ENCODE measurements around the gene C1QBP. TPM values are rescaled to one million over a fixed set of nuclear protein-coding genes. Genes with fewer than 3 reads are reported as not detected.
"Not testable (repeated sequence)": the region's sequence is repeated elsewhere in the genome, so short reads cannot be mapped to it uniquely, and the experiment has no call there.

Gene C1QBP
- total RNA-seq, 1 experiment from 2014 or later = 128 TPM

DNA sequence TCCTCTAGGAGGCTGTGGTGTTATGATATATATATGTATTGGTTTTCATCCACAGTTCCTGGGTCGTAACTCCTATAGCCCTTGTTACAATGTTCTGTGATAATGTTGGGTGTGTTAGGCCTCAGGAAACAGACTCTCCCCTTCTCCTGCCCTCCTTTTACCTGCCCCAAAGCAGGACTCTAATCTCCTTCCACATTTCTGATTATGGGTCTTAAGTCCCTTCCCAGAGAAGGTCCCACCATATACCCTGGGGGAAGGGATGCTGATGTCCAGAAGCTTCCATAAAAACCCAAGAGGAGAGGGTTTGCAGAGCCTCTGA lies 450 bp upstream of the C1QBP start:
- intact Hi-C loops (cut with micrococcal nuclease; ENCODE audit: unreplicated experiment) = no loop called here
- H3K27ac Mint-ChIP-seq (ENCODE audit: unreplicated experiment) = peak overlapping the region; percentile 66
- no peak for DNase-seq
- no peaks in the 10 kb centered on the region for H3K9me3 Mint-ChIP-seq (ENCODE audit: low read depth, unreplicated experiment)
- peak overlapping the region; percentile 72 for H3K4me3 Mint-ChIP-seq (ENCODE audit: low read depth, unreplicated experiment)
- CTCF ChIA-PET = interaction anchor here (1.0 to 1.7 kb wide), 4 partner anchors 17 to 47 kb away, joined by 4 to 10 read pairs (median 4); partner anchors contain the start of genes DERL2, MIS12 and NUP88
- peaks cover 43% of the 10 kb centered on the region for H3K36me3 Mint-ChIP-seq (ENCODE audit: insufficient read depth, unreplicated experiment)
- no TSS peak for BruUV-seq (replicated peaks)
- no peaks in the 10 kb centered on the region for H3K4me1 Mint-ChIP-seq (ENCODE audit: low read depth, unreplicated experiment)
- no peaks in the 10 kb centered on the region for H3K27me3 Mint-ChIP-seq (ENCODE audit: unreplicated experiment)
- TF ChIP-seq, protein P1, sequence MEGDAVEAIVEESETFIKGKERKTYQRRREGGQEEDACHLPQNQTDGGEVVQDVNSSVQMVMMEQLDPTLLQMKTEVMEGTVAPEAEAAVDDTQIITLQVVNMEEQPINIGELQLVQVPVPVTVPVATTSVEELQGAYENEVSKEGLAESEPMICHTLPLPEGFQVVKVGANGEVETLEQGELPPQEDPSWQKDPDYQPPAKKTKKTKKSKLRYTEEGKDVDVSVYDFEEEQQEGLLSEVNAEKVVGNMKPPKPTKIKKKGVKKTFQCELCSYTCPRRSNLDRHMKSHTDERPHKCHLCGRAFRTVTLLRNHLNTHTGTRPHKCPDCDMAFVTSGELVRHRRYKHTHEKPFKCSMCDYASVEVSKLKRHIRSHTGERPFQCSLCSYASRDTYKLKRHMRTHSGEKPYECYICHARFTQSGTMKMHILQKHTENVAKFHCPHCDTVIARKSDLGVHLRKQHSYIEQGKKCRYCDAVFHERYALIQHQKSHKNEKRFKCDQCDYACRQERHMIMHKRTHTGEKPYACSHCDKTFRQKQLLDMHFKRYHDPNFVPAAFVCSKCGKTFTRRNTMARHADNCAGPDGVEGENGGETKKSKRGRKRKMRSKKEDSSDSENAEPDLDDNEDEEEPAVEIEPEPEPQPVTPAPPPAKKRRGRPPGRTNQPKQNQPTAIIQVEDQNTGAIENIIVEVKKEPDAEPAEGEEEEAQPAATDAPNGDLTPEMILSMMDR (IDR thresholded peaks at IDR 0.05; ENCODE audit: unreplicated experiment) = no peak

DNA sequence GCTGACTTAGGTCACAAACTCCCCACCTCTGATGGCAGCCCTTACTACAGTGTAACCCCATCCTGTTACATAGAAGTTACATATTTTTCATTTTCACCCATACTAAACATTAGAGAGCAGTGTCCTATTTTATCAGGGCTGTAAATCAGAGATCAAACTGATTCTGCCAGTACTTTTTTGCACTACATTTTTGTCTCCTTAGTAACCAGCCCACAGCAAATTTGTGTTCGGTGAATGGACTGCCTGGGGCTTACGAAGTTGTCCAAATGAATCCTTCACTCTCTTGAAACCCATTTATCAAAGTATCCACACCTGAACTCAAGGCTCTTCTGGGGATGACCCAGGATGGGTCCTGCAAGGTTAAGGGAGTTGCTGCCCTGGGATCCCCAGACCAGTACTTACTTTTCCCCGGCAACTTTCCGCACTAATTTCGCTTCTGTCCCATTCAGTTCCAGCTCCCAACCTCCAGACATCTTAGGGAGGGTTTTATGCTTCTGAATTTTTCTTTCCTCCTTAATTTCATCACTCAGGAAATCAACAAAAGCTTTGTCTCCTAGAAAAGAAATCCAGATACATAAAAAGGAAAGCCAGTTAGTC lies 1.1 kb downstream of the C1QBP start:
- Mint-ChIP-seq H3K27me3 (ENCODE audit: unreplicated experiment) (no peaks in the 10 kb centered on the region), H3K4me1 (ENCODE audit: low read depth, unreplicated experiment) (no peaks in the 10 kb centered on the region), H3K4me3 (ENCODE audit: low read depth, unreplicated experiment) (peak overlapping the region; percentile 72), H3K36me3 (ENCODE audit: insufficient read depth, unreplicated experiment) (peaks cover 46% of the 10 kb centered on the region), H3K9me3 (ENCODE audit: low read depth, unreplicated experiment) (no peaks in the 10 kb centered on the region), H3K27ac (ENCODE audit: unreplicated experiment) (no peak overlapping the region)
- TF ChIP-seq, protein P1 (IDR thresholded peaks at IDR 0.05; ENCODE audit: unreplicated experiment) = no peak
- DNase-seq = no peak
- CTCF ChIA-PET = no interaction called here
- no TSS peak for BruUV-seq (replicated peaks)
- intact Hi-C loops (cut with micrococcal nuclease; ENCODE audit: unreplicated experiment) = no loop called here

DNA sequence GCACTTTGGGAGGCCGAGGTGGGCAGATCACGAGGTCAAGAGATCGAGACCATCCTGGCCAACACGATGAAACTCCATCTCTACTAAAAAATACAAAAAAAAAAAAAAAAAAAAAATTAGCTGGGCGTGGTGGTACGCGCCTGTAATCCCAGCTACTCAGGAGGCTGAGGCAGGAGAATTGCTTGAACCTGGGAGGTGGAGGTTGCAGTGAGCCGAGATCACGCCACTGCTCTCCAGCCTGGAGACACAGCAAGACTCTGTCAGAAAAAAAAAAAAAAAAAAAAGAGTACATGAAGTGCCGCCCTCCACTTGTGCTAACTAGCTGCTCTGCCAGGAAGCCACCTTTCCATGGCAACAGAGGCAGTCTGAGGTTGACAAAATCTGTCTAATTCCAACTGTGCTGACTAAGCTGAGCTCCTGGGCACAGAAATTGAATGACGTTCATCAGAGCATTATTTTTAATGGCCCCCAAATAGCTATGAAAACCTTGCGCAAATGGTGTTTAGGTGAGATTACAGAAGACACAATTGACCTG lies 3.1 kb downstream of the C1QBP start:
- H3K9me3 Mint-ChIP-seq (ENCODE audit: low read depth, unreplicated experiment); H3K27ac Mint-ChIP-seq (ENCODE audit: unreplicated experiment); H3K4me1 Mint-ChIP-seq (ENCODE audit: low read depth, unreplicated experiment); DNase-seq; BruUV-seq (replicated peaks); intact Hi-C loops (cut with micrococcal nuclease; ENCODE audit: unreplicated experiment); CTCF ChIA-PET; H3K27me3 Mint-ChIP-seq (ENCODE audit: unreplicated experiment); H3K4me3 Mint-ChIP-seq (ENCODE audit: low read depth, unreplicated experiment): not testable (repeated sequence)
- H3K36me3 Mint-ChIP-seq (ENCODE audit: insufficient read depth, unreplicated experiment) = peaks cover 51% of the 10 kb centered on the region

DNA sequence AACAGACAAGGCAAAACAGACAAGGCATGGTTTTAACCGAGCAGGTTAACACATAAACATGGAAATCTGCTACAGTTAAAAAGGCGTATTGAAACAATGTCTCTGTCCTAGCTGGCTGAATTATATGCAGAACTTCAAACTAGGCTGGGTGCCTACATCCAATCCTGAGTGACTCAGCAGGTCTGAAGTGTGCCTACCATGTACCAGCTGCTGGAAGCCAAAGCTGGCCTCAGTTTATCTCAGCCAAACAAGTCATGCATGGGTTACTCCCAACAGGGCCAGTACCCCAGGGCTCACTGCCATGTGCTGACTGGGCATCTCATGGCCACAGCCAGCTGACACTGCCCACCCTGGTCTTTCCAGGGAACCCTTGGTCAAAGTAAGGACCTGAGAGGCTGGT lies 4.0 kb downstream of the C1QBP start:
- DNase-seq = no peak
- Mint-ChIP-seq H3K27me3 (ENCODE audit: unreplicated experiment) (no peaks in the 10 kb centered on the region), H3K27ac (ENCODE audit: unreplicated experiment) (no peak overlapping the region), H3K36me3 (ENCODE audit: insufficient read depth, unreplicated experiment) (peaks cover 51% of the 10 kb centered on the region), H3K4me3 (ENCODE audit: low read depth, unreplicated experiment) (no peak overlapping the region), H3K9me3 (ENCODE audit: low read depth, unreplicated experiment) (no peaks in the 10 kb centered on the region), H3K4me1 (ENCODE audit: low read depth, unreplicated experiment) (no peaks in the 10 kb centered on the region)
- intact Hi-C loops (cut with micrococcal nuclease; ENCODE audit: unreplicated experiment) = no loop called here
- BruUV-seq (replicated peaks) = no TSS peak
- TF ChIP-seq, protein P1 (IDR thresholded peaks at IDR 0.05; ENCODE audit: unreplicated experiment) = no peak
- CTCF ChIA-PET = no interaction called here

DNA sequence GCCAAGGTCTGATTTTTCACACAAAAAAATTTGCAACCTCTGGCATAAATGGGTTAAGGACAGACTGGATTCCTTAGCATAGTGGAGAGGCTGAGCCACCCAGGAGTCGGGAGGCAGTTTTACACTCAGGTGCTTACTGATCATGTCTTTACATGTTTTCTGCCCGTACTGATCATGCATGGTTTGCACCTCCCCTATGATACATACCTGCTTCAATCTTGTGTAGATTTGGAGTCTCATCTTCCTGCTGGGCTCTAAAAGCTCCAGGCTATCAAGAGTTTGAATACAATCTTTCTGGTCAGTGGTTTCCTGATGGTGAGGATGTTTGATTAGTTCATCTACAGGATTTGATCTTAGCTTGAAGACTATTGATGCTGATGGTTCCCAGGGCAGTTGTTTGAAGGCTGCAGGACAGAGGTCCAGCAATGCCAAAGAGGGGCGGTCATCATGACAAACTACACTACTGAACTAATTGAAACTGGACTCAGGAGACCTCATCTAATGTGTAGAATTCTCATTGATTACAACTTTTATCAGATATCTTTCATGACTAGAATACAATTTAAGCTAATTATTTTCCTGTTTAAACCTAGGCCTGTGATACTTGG lies 6.9 kb downstream of the C1QBP start:
- BruUV-seq (replicated peaks) = no TSS peak
- TF ChIP-seq, protein P1 (IDR thresholded peaks at IDR 0.05; ENCODE audit: unreplicated experiment) = no peak
- H3K27ac Mint-ChIP-seq (ENCODE audit: unreplicated experiment) = no peak overlapping the region

DNA sequence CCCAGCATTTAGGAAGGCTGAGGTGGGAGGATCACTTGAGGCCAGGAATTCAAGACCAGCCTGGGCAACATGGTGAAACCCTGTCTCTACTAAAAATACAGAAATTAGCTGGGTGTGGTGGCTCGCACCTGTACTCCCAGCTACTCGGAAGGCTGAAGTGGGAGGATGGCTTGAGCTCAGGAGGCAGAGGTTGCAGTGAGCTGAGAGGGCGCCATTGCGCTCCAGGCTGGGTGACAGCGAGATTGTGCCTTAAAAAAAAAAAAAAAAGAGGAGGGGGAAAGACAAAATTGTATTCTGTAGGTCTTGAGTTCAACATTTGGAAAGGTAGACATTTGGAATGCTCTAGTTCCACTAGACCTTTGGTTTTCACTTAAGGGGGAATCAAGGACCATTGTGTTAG lies 7.7 kb downstream of the C1QBP start:
- BruUV-seq (replicated peaks); H3K4me3 Mint-ChIP-seq (ENCODE audit: low read depth, unreplicated experiment); H3K27ac Mint-ChIP-seq (ENCODE audit: unreplicated experiment); H3K27me3 Mint-ChIP-seq (ENCODE audit: unreplicated experiment); DNase-seq; H3K4me1 Mint-ChIP-seq (ENCODE audit: low read depth, unreplicated experiment); intact Hi-C loops (cut with micrococcal nuclease; ENCODE audit: unreplicated experiment); H3K9me3 Mint-ChIP-seq (ENCODE audit: low read depth, unreplicated experiment); CTCF ChIA-PET: not testable (repeated sequence)
- H3K36me3 Mint-ChIP-seq (ENCODE audit: insufficient read depth, unreplicated experiment) = peaks cover 30% of the 10 kb centered on the region

More for the DNA sequence above, 6.9 kb downstream of the C1QBP start:
- H3K4me1 Mint-ChIP-seq (ENCODE audit: low read depth, unreplicated experiment) = no peaks in the 10 kb centered on the region
- CTCF ChIA-PET = no interaction called here
- no peaks in the 10 kb centered on the region for H3K27me3 Mint-ChIP-seq (ENCODE audit: unreplicated experiment)
- DNase-seq = no peak
- H3K4me3 Mint-ChIP-seq (ENCODE audit: low read depth, unreplicated experiment) = no peak overlapping the region
- no peaks in the 10 kb centered on the region for H3K9me3 Mint-ChIP-seq (ENCODE audit: low read depth, unreplicated experiment)
- peaks cover 34% of the 10 kb centered on the region for H3K36me3 Mint-ChIP-seq (ENCODE audit: insufficient read depth, unreplicated experiment)
- intact Hi-C loops (cut with micrococcal nuclease; ENCODE audit: unreplicated experiment) = no loop called here
